CD4-positive, alpha-beta memory T cell (primary cell): Measurements from ENCODE around the gene RAB27B. TPM values are rescaled to one million over a fixed set of nuclear protein-coding genes. Genes with fewer than 3 reads are reported as not detected.
A peak's percentile ranks its signal among the peaks of the same experiment; 100 is the strongest.

Experiments
- CTCF ChIA-PET: fragments of 350-600 bp; sonication (Branson Sonifier 250); formaldehyde crosslinking; loops from one replicate; lab custom pipeline; 2021; ENCODE audit warnings: inconsistent platforms; ENCODE audit not compliant: partially characterized antibody; lab: Charles Lee
- POLR2A ChIA-PET: fragments of 350-600 bp; sonication (Branson Sonifier 250); formaldehyde crosslinking; loops from one replicate; lab custom pipeline; 2021; ENCODE audit not compliant: partially characterized antibody; lab: Charles Lee
- DNase-seq, 5 donors: peaks; one replicate each; pipeline versions ENCODE4 v3.0.0 to v3.0.0-alpha.2; 2020 to 2022; ENCODE audit warnings: mixed read lengths in 1 of 5
- H3K27ac ChIP-seq: one replicate; pipeline ENCODE4 v1.7.0; 2013; ENCODE audit warnings: low read depth, low read length
- H3K27me3 ChIP-seq: 2 replicates; pipeline ENCODE4 v1.7.0; 2013; ENCODE audit warnings: mild to moderate bottlenecking, low read length, moderate library complexity; ENCODE audit not compliant: insufficient read depth
- H3K36me3 ChIP-seq: 2 replicates; pipeline ENCODE4 v1.7.0; 2013; ENCODE audit warnings: mild to moderate bottlenecking, low read length, moderate library complexity; ENCODE audit not compliant: insufficient read depth
- H3K4me1 ChIP-seq: 2 replicates; pipeline ENCODE4 v1.7.0; 2013; ENCODE audit warnings: mild to moderate bottlenecking, low read length, moderate library complexity; ENCODE audit not compliant: insufficient read depth
- H3K4me3 ChIP-seq, 2 donors: one replicate each; pipeline ENCODE4 v1.7.0; 2013; ENCODE audit warnings: low read length in 2 of 2, mild to moderate bottlenecking in 1 of 2
- H3K9me3 ChIP-seq, 2 donors: one replicate each; pipeline ENCODE4 v1.7.0; 2013; ENCODE audit warnings: low read length in 2 of 2, control low read depth in 1 of 2; ENCODE audit not compliant: control insufficient read depth in 1 of 2
- H3K27ac Mint-ChIP-seq, 7 donors: one replicate each; pipeline ENCODE4 v1.8.0; 2020 to 2021; ENCODE audit warnings: mixed read lengths in 7 of 7, mild to moderate bottlenecking in 6 of 7, inconsistent platforms in 3 of 7, moderate library complexity in 3 of 7
- H3K27me3 Mint-ChIP-seq, 2 donors: one replicate each; pipeline ENCODE4 v1.8.0; 2020 to 2021; ENCODE audit warnings: mixed read lengths in 2 of 2
- H3K36me3 Mint-ChIP-seq, 2 donors: one replicate each; pipeline ENCODE4 v1.8.0; 2020 to 2021; ENCODE audit warnings: mixed read lengths in 2 of 2, inconsistent platforms in 1 of 2, mild to moderate bottlenecking in 1 of 2
- H3K4me1 Mint-ChIP-seq, 4 donors: one replicate each; pipeline ENCODE4 v1.8.0; 2020 to 2021; ENCODE audit warnings: mixed read lengths in 4 of 4, mild to moderate bottlenecking in 1 of 4
- H3K4me3 Mint-ChIP-seq, 8 donors: one replicate each; pipeline ENCODE4 v1.8.0; 2020 to 2021; ENCODE audit warnings: mixed read lengths in 8 of 8, mild to moderate bottlenecking in 7 of 8, moderate library complexity in 6 of 8, inconsistent platforms in 3 of 8
- H3K9me3 Mint-ChIP-seq, 8 donors: one replicate each; pipeline ENCODE4 v1.8.0; 2020 to 2021; ENCODE audit warnings: mixed read lengths in 8 of 8, mild to moderate bottlenecking in 5 of 8, inconsistent platforms in 3 of 8, moderate library complexity in 1 of 8
- intact Hi-C: fragments of 100-400 bp; cut with micrococcal nuclease; formaldehyde crosslinking; loops from one replicate; pipeline ENCODE4 v1.15.1; 2023
- polyA plus RNA-seq, 2 donors: library from polyadenylated mRNA; unstranded; fragments of 300-500 nt; fragmentation: Illumina TruSeq; gene quantifications; one replicate each; pipeline ENCODE4 v1.2.3, GENCODE V29; 2021
- total RNA-seq, 2 experiments: library from RNA; stranded (reverse); gene quantifications; one replicate each; pipeline ENCODE4 v1.2.3, GENCODE V29; 2021

The RAB27B gene
- 1 to 10 TPM; 2.2 to 3.1 TPM for total RNA-seq
- 1 to 10 TPM; 1.0 to 1.1 TPM for polyA plus RNA-seq

DNA sequence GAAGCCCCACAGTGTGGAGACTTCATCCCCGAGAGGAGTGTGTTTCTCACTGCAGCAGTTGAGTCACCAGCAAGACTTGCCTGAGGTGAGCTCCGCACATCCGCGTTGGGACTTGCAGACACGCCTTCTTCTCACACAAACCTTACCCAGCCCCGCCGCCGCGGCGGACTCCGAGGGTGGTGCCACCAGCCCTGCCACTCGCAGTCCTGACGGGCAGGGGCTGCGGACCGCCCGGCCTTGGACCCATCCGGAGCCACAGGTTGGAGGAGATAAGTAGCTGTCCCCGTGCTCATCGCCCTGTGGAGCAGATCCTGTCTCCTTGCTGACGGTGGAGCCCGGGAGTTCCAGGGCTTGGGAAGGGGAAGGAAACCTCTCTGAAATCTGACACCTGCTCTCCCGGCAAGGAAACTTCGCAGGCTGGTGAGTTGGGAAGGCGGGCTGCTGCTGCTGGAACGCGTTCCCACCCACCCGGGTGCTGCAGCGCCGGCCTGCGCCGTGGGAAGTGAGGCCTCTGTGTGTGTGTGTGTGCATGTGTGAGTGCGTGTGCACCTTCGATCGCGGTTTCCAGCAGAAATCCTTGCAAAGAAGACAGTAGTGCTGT, at the start of gene RAB27B:
TSS of gene RAB27B (plus strand) at position 197 of the 601 bp plus-strand sequence. CDS start 49,109 bp downstream, outside the sequence.
- Mint-ChIP-seq H3K27ac (peak within 1 kb of the TSS; percentile 53 to 91 (median 82)), H3K36me3 (peaks cover 3 to 4% of the 10 kb centered on the region in 2 donors), H3K4me1 (peaks cover 20 to 39% (median 25%) of the 10 kb centered on the region in 4 donors), H3K27me3 (peaks cover 0 to 2% of the 10 kb centered on the region in 2 donors), H3K9me3 (peaks cover 0 to 9% (median 2%) of the 10 kb centered on the region in 8 donors), H3K4me3 (peak within 1 kb of the TSS; percentile 88 to 96 (median 92))
- Histone ChIP-seq H3K27ac (peak within 1 kb of the TSS; percentile 58), H3K9me3 (no peaks in the 10 kb centered on the region), H3K27me3 (no peaks in the 10 kb centered on the region), H3K4me1 (peaks cover 15% of the 10 kb centered on the region), H3K4me3 (peak within 1 kb of the TSS; percentile 68 to 87), H3K36me3 (no peaks in the 10 kb centered on the region)
- intact Hi-C loops = loop anchor here (5.0 to 10.0 kb wide), 2 partner anchors 111 to 474 kb away; partner anchors contain the start of genes C18orf54 and STARD6
- DNase-seq = peak; percentile 57 to 82 (median 61)
- ChIA-PET CTCF (no interaction called here), POLR2A (interaction anchor here (1.5 kb wide), 2 partner anchors 22 to 110 kb away, joined by 3 read pairs; no protein-coding TSS in a partner anchor)

- ChIA-PET CTCF (no interaction called here), POLR2A (no interaction called here)
- Mint-ChIP-seq H3K4me1 (no peaks in the 10 kb centered on the region), H3K27ac (no peak overlapping the region), H3K27me3 (no peaks in the 10 kb centered on the region), H3K4me3 (no peak overlapping the region), H3K9me3 (peaks cover 0 to 3% (median 0%) of the 10 kb centered on the region in 8 donors), H3K36me3 (no peaks in the 10 kb centered on the region)
- no peaks in the 10 kb centered on the region for H3K27me3 ChIP-seq
- no peak overlapping the region for H3K4me3 ChIP-seq
- H3K36me3 ChIP-seq = no peaks in the 10 kb centered on the region
- intact Hi-C loops = no loop called here
- no peaks in the 10 kb centered on the region for H3K4me1 ChIP-seq
- H3K27ac ChIP-seq = no peak overlapping the region
- H3K9me3 ChIP-seq = no peaks in the 10 kb centered on the region
- DNase-seq = no peak
Observed at GRCh38 chr18:54780285-54780861, 47.9 kb upstream of the RAB27B start.

GRCh38 chr18:54780970-54781369, 47.3 kb upstream of the RAB27B start:
- no peak overlapping the region for H3K27ac ChIP-seq
- Mint-ChIP-seq H3K27me3 (no peaks in the 10 kb centered on the region), H3K36me3 (no peaks in the 10 kb centered on the region), H3K27ac (no peak overlapping the region), H3K4me3 (no peak overlapping the region), H3K9me3 (peaks cover 0 to 3% (median 0%) of the 10 kb centered on the region in 8 donors), H3K4me1 (no peaks in the 10 kb centered on the region)
- H3K27me3 ChIP-seq = no peaks in the 10 kb centered on the region
- ChIA-PET CTCF (no interaction called here), POLR2A (no interaction called here)
- no peaks in the 10 kb centered on the region for H3K9me3 ChIP-seq
- H3K4me1 ChIP-seq = no peaks in the 10 kb centered on the region
- H3K36me3 ChIP-seq = no peaks in the 10 kb centered on the region
- no peak for DNase-seq
- intact Hi-C loops = no loop called here
- H3K4me3 ChIP-seq = no peak overlapping the region

DNA sequence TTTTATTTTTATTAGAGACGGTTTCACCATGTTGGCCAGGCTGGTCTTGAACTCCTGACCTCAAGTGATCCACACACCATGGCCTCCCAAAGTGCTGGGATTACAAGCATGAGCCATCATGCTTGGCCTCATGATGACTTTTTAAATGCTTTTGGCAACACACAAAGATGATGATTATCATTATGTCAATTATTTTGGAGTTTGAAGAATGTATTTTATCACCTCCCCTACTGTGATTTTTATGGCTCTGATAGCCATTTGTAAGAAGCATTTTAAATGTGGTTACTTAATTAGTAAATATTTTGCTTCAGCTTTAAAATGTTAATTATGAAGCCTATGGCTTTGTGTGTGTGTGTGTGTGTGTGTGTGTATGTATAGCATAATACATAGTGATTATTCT, 45.1 kb upstream of the RAB27B start:
- Mint-ChIP-seq H3K4me1 (no peaks in the 10 kb centered on the region), H3K27ac (no peak overlapping the region), H3K4me3 (no peak overlapping the region), H3K9me3 (peaks cover 0 to 3% (median 0%) of the 10 kb centered on the region in 8 donors), H3K36me3 (no peaks in the 10 kb centered on the region), H3K27me3 (no peaks in the 10 kb centered on the region)
- CTCF ChIA-PET = no interaction called here
- H3K9me3 ChIP-seq = no peaks in the 10 kb centered on the region
- H3K36me3 ChIP-seq = no peaks in the 10 kb centered on the region
- no peak overlapping the region for H3K27ac ChIP-seq
- intact Hi-C loops = no loop called here
- H3K4me1 ChIP-seq = no peaks in the 10 kb centered on the region
- POLR2A ChIA-PET = no interaction called here
- no peaks in the 10 kb centered on the region for H3K27me3 ChIP-seq
- H3K4me3 ChIP-seq = no peak overlapping the region
- no peak for DNase-seq

GRCh38 chr18:54786206-54786605, 42.1 kb upstream of the RAB27B start:
- H3K9me3 ChIP-seq = no peaks in the 10 kb centered on the region
- intact Hi-C loops = no loop called here
- no peaks in the 10 kb centered on the region for H3K27me3 Mint-ChIP-seq
- H3K27ac Mint-ChIP-seq = no peak overlapping the region
- ChIA-PET CTCF (no interaction called here), POLR2A (no interaction called here)
- no peaks in the 10 kb centered on the region for H3K27me3 ChIP-seq
- no peaks in the 10 kb centered on the region for H3K36me3 ChIP-seq
- H3K9me3 Mint-ChIP-seq = peaks cover 0 to 3% (median 0%) of the 10 kb centered on the region in 8 donors
- no peak overlapping the region for H3K27ac ChIP-seq
- H3K4me3 ChIP-seq = no peak overlapping the region
- H3K36me3 Mint-ChIP-seq = no peaks in the 10 kb centered on the region
- DNase-seq = no peak
- H3K4me3 Mint-ChIP-seq = no peak overlapping the region
- no peaks in the 10 kb centered on the region for H3K4me1 Mint-ChIP-seq
- no peaks in the 10 kb centered on the region for H3K4me1 ChIP-seq

DNA sequence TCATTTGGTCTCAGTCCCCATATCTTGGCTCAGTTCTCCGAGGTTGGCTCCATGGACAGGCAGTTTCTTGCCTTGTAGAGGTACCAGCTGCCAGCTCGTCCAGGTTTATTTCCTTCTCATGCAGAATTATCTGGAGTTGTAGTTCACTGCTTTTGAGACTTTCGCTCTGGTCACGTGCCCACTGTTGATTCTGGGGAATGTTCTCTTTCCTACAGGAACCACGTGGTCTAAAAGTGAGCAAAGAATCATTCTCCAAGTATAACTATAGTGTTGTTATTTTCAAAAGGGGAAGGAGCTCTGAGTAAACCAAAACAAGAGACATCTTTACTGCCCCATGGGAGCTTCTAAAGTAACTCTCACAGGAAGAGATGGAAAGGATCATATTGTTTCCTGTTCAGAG, 41.2 kb upstream of the RAB27B start:
- H3K27ac Mint-ChIP-seq = no peak overlapping the region
- DNase-seq = no peak
- POLR2A ChIA-PET = no interaction called here
- Histone ChIP-seq H3K36me3 (no peaks in the 10 kb centered on the region), H3K27ac (no peak overlapping the region), H3K9me3 (no peaks in the 10 kb centered on the region), H3K4me1 (no peaks in the 10 kb centered on the region), H3K27me3 (no peaks in the 10 kb centered on the region), H3K4me3 (no peak overlapping the region)
- CTCF ChIA-PET = no interaction called here
- no peaks in the 10 kb centered on the region for H3K4me1 Mint-ChIP-seq
- H3K36me3 Mint-ChIP-seq = no peaks in the 10 kb centered on the region
- H3K4me3 Mint-ChIP-seq = no peak overlapping the region
- intact Hi-C loops = no loop called here
- H3K9me3 Mint-ChIP-seq = peaks cover 0 to 3% (median 0%) of the 10 kb centered on the region in 8 donors
- no peaks in the 10 kb centered on the region for H3K27me3 Mint-ChIP-seq

GRCh38 chr18:54787616-54788015, 40.7 kb upstream of the RAB27B start:
- no peaks in the 10 kb centered on the region for H3K4me1 Mint-ChIP-seq
- no peak overlapping the region for H3K27ac Mint-ChIP-seq
- H3K36me3 Mint-ChIP-seq = no peaks in the 10 kb centered on the region
- peaks cover 0 to 3% (median 0%) of the 10 kb centered on the region in 8 donors for H3K9me3 Mint-ChIP-seq
- H3K4me1 ChIP-seq = no peaks in the 10 kb centered on the region
- H3K4me3 ChIP-seq = no peak overlapping the region
- H3K36me3 ChIP-seq = no peaks in the 10 kb centered on the region
- CTCF ChIA-PET = no interaction called here
- intact Hi-C loops = no loop called here
- no peak for DNase-seq
- H3K27ac ChIP-seq = no peak overlapping the region
- POLR2A ChIA-PET = no interaction called here
- no peaks in the 10 kb centered on the region for H3K27me3 ChIP-seq
- H3K4me3 Mint-ChIP-seq = no peak overlapping the region
- no peaks in the 10 kb centered on the region for H3K27me3 Mint-ChIP-seq
- no peaks in the 10 kb centered on the region for H3K9me3 ChIP-seq
